ENCODE measurements around the gene DKK2.

DNA sequence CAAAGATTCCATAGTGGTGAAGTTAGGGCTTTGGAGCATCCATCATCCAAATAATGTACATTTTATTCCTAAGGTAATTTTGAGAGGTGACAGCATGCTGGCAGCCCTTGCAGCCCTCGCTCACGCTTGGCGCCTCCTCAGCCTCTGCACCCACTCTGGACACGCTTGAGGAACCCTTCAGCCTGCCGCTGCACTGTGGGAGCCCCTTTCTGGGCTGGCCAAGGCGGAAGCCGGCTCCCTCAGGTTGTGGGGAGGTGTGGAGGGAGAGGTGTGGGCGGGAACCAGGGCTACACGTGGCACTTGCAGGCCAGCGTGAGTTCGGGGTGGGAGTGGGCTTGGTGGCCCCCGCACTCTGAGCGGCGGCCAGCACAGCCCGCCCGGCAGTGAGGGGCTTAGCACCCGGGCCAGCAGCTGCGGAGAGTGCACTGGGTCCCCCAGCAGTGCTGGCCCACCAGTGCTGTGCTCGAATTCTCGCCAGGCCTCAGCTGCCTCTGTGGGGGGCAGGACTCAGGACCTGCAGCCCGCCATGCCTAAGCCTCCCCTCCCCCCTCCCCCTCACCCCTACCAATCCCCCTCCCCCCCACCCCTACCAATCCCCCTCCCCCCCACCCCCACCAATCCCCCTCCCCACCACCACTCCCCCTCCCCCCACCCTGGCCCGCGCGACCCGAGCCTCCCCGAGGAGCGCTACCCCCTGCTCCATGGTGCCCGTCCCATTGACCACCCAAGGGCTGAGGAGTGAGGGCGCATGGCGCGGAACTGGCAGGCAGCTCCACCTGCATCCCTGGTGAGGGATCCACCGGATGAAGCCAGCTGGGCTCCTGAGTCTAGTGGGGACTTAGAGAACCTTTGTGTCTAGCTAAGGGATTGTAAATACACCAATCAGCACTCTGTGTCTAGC, 37.0 kb upstream of the DKK2 start:
- TF ChIP-seq, protein P1, sequence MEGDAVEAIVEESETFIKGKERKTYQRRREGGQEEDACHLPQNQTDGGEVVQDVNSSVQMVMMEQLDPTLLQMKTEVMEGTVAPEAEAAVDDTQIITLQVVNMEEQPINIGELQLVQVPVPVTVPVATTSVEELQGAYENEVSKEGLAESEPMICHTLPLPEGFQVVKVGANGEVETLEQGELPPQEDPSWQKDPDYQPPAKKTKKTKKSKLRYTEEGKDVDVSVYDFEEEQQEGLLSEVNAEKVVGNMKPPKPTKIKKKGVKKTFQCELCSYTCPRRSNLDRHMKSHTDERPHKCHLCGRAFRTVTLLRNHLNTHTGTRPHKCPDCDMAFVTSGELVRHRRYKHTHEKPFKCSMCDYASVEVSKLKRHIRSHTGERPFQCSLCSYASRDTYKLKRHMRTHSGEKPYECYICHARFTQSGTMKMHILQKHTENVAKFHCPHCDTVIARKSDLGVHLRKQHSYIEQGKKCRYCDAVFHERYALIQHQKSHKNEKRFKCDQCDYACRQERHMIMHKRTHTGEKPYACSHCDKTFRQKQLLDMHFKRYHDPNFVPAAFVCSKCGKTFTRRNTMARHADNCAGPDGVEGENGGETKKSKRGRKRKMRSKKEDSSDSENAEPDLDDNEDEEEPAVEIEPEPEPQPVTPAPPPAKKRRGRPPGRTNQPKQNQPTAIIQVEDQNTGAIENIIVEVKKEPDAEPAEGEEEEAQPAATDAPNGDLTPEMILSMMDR (IDR thresholded peaks at IDR 0.05): no peak
- TF ChIP-seq POLR2A (IDR thresholded peaks at IDR 0.05): no peak
